OCI-LY7 (cell line): Measurements from ENCODE around the gene RBM22. TPM values are rescaled to one million over a fixed set of nuclear protein-coding genes. Genes with fewer than 3 reads are reported as not detected.

Experiments used
- BruUV-seq: library from RNA; stranded (reverse); fragments of 400-500 nt; replicated peaks from 2 replicates; lab custom pipeline; 2021; lab: Mats Ljungman, UMichigan
- CTCF ChIA-PET: fragments of 300-600 bp; sonication (Branson Sonifier 250); formaldehyde crosslinking; loops from one replicate; lab custom pipeline; 2022; ENCODE audit warnings: antibody characterized with exemption; ENCODE audit not compliant: unreplicated experiment; lab: Charles Lee
- POLR2A ChIA-PET: fragments of 300-600 bp; sonication (Branson Sonifier 250); formaldehyde crosslinking; loops from one replicate; lab custom pipeline; 2022; ENCODE audit warnings: antibody characterized with exemption; lab: Charles Lee
- DNase-seq: peaks from one replicate; pipeline ENCODE4 v3.0.0-alpha.2; 2015; ENCODE audit warnings: low spot score
- H2AFZ ChIP-seq: fragments of 200-600 bp; sonication (generic), shearing (Covaris generic); 2 replicates; pipeline ENCODE4 v1.6.1; 2014; ENCODE audit warnings: mild to moderate bottlenecking, antibody characterized with exemption, low read length, moderate library complexity
- H3K27ac ChIP-seq: fragments of 200-600 bp; sonication (generic); 2 replicates; pipeline ENCODE4 v1.5.1; 2014; ENCODE audit warnings: mixed run types, low read depth, mild to moderate bottlenecking, moderate library complexity, low read length, inconsistent platforms; ENCODE audit not compliant: poor library complexity, severe bottlenecking
- H3K36me3 ChIP-seq: fragments of 200-600 bp; sonication (generic); 2 replicates; pipeline ENCODE4 v1.6.1; 2014; ENCODE audit warnings: mild to moderate bottlenecking, antibody characterized with exemption, low read length, moderate library complexity, mixed read lengths; ENCODE audit not compliant: insufficient read depth
- H3K4me1 ChIP-seq: fragments of 200-600 bp; sonication (generic); 2 replicates; pipeline ENCODE4 v1.5.1; 2014; ENCODE audit warnings: mild to moderate bottlenecking, low read length; ENCODE audit not compliant: insufficient read depth, poor library complexity, severe bottlenecking
- H3K4me2 ChIP-seq: fragments of 200-600 bp; sonication (generic); 2 replicates; pipeline ENCODE4 v1.6.1; 2014; ENCODE audit warnings: mild to moderate bottlenecking, low read length
- H3K4me3 ChIP-seq: fragments of 200-600 bp; sonication (generic); 2 replicates; pipeline ENCODE4 v1.5.1; 2014; ENCODE audit warnings: mild to moderate bottlenecking, low read depth, low read length; ENCODE audit not compliant: poor library complexity, severe bottlenecking
- H3K79me2 ChIP-seq: fragments of 200-600 bp; sonication (generic); 2 replicates; pipeline ENCODE4 v1.6.1; 2016; ENCODE audit warnings: low read depth, mild to moderate bottlenecking, low read length, moderate library complexity, mixed read lengths; ENCODE audit not compliant: insufficient read depth
- H3K9me2 ChIP-seq: fragments of 200-600 bp; sonication (generic); 2 replicates; pipeline ENCODE4 v1.6.1; 2016; ENCODE audit warnings: mild to moderate bottlenecking, low read length, mixed read lengths; ENCODE audit not compliant: insufficient read depth
- H3K9me3 ChIP-seq: fragments of 200-600 bp; sonication (generic); 2 replicates; pipeline ENCODE4 v1.6.1; 2014; ENCODE audit warnings: mild to moderate bottlenecking, mixed run types, low read length, mixed read lengths
- H4K20me1 ChIP-seq: fragments of 200-600 bp; sonication (generic); 2 replicates; pipeline ENCODE4 v1.6.1; 2014; ENCODE audit warnings: mild to moderate bottlenecking, antibody characterized with exemption, low read length, moderate library complexity, mixed read lengths; ENCODE audit not compliant: insufficient read depth
- EZH2phosphoT487 ChIP-seq: fragments of 200-600 bp; sonication (generic); IDR thresholded peaks from 2 replicates; pipeline ENCODE4 v1.6.1; 2018; ENCODE audit warnings: low read depth, borderline replicate concordance, mild to moderate bottlenecking, mixed run types, antibody characterized with exemption, low read length, moderate library complexity, mixed read lengths
- intact Hi-C: fragments of 100-400 bp; cut with micrococcal nuclease; formaldehyde crosslinking; loops from one replicate; pipeline ENCODE4 v1.10.0; 2022; ENCODE audit not compliant: unreplicated experiment
- total RNA-seq, 2 experiments: library from RNA; depleted of rRNA in 1 of 2; stranded (reverse); fragments of >200 nt in 1 of 2; shearing (Covaris generic) in 1 of 2; gene quantifications; 2 replicates each; pipeline ENCODE4 v1.2.3, GENCODE V29; 2014 to 2022
- TF ChIP-seq, protein P1 (sequence below): fragments of 200-600 bp; sonication (generic); conservative IDR thresholded peaks from 2 replicates; pipeline ENCODE4 v1.5.1; 2014; ENCODE audit warnings: mild to moderate bottlenecking, antibody characterized with exemption, low read length, moderate library complexity, mixed read lengths

RBM22 gene
- total RNA-seq, 2 experiments from 2014 or later: 45.6 to 46.7 TPM

- H3K4me2 ChIP-seq: no peak overlapping the region
- no peak for TF ChIP-seq EZH2phosphoT487
- TF ChIP-seq, protein P1, sequence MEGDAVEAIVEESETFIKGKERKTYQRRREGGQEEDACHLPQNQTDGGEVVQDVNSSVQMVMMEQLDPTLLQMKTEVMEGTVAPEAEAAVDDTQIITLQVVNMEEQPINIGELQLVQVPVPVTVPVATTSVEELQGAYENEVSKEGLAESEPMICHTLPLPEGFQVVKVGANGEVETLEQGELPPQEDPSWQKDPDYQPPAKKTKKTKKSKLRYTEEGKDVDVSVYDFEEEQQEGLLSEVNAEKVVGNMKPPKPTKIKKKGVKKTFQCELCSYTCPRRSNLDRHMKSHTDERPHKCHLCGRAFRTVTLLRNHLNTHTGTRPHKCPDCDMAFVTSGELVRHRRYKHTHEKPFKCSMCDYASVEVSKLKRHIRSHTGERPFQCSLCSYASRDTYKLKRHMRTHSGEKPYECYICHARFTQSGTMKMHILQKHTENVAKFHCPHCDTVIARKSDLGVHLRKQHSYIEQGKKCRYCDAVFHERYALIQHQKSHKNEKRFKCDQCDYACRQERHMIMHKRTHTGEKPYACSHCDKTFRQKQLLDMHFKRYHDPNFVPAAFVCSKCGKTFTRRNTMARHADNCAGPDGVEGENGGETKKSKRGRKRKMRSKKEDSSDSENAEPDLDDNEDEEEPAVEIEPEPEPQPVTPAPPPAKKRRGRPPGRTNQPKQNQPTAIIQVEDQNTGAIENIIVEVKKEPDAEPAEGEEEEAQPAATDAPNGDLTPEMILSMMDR: no peak
- no TSS peak for BruUV-seq
- ChIA-PET CTCF (no interaction called here), POLR2A (interaction anchor here (0.6 kb wide), 1 partner anchor 82 kb away, joined by 3 read pairs; no protein-coding TSS in a partner anchor)
- H3K36me3 ChIP-seq: no peaks in the 10 kb centered on the region
- no peaks in the 10 kb centered on the region for H3K4me1 ChIP-seq
- no peak for DNase-seq
- no peaks in the 10 kb centered on the region for H3K9me2 ChIP-seq
- H2AFZ ChIP-seq: no peak overlapping the region
- H4K20me1 ChIP-seq: no peaks in the 10 kb centered on the region
- no peaks in the 10 kb centered on the region for H3K79me2 ChIP-seq
- H3K9me3 ChIP-seq: no peaks in the 10 kb centered on the region
- H3K4me3 ChIP-seq: no peak overlapping the region
- H3K27ac ChIP-seq: no peak overlapping the region
- intact Hi-C loops: no loop called here
These were observed 50.5 kb downstream of the RBM22 start for GRCh38 chr5:150650021-150651006.

DNA sequence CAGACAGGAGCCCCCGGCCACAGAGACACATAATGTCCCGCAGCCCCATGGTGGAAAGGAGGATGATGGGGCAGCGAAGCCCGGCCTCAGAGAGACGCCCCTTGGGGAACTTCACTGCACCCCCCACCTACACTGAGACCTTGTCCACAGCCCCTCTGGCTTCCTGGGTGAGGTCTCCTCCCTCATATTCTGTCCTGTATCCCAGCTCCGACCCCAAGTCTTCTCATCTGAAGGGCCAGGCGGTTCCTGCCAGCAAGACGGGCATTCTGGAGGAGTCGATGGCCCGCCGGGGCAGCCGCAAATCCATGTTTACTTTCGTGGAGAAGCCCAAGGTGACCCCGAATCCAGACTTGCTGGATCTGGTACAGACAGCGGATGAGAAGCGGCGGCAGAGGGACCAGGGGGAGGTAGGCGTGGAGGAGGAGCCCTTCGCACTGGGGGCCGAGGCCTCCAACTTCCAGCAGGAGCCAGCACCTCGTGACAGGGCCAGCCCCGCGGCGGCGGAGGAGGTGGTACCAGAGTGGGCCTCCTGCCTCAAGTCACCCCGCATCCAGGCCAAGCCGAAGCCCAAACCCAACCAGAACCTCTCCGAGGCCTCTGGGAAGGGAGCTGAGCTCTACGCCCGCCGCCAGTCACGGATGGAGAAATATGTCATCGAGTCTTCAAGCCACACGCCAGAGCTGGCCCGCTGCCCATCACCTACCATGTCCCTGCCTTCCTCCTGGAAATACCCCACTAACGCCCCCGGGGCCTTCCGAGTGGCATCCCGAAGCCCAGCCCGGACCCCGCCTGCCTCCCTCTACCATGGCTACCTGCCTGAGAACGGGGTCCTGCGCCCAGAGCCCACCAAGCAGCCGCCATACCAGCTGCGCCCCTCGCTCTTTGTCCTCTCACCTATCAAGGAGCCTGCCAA lies 51.5 kb downstream of the RBM22 start:
- DNase-seq: no peak
- Histone ChIP-seq H2AFZ (no peak overlapping the region), H3K4me1 (no peaks in the 10 kb centered on the region), H3K79me2 (no peaks in the 10 kb centered on the region), H3K36me3 (no peaks in the 10 kb centered on the region), H3K27ac (no peak overlapping the region), H4K20me1 (no peaks in the 10 kb centered on the region), H3K9me3 (no peaks in the 10 kb centered on the region), H3K4me2 (no peak overlapping the region), H3K9me2 (no peaks in the 10 kb centered on the region), H3K4me3 (no peak overlapping the region)
- intact Hi-C loops: no loop called here
- no TSS peak for BruUV-seq
- POLR2A ChIA-PET: no interaction called here
- CTCF ChIA-PET: no interaction called here
- TF ChIP-seq EZH2phosphoT487: no peak
- TF ChIP-seq, protein P1: no peak
